DND-41 (cell line): ENCODE measurements around the gene LRRTM4.

Experiments used
- ATAC-seq: fragments of 200-7000 bp; cut with Tn5 transposase; 3 replicates; pipeline ENCODE4 v1.9.1; 2021; ENCODE audit warnings: low read depth; ENCODE audit not compliant: insufficient read depth
- DNase-seq: peaks from one replicate; pipeline ENCODE4 v3.0.0-alpha.2; 2020
- H2AFZ ChIP-seq: 2 replicates; pipeline ENCODE4 v1.6.0; 2012; ENCODE audit warnings: low read depth, low read length
- H3K27ac ChIP-seq: 2 replicates; pipeline ENCODE4 v1.5.1; 2012; ENCODE audit warnings: low read length, inconsistent platforms
- H3K27me3 ChIP-seq: fragments of 200-600 bp; sonication (generic); 2 replicates; pipeline ENCODE4 v1.6.0; 2012; ENCODE audit warnings: low read length, mild to moderate bottlenecking, inconsistent platforms; ENCODE audit not compliant: insufficient read depth, poor library complexity
- H3K36me3 ChIP-seq: 2 replicates; pipeline ENCODE4 v1.5.1; 2012; ENCODE audit warnings: low read length, inconsistent platforms; ENCODE audit not compliant: insufficient read depth
- H3K4me1 ChIP-seq: 2 replicates; pipeline ENCODE4 v1.5.1; 2012; ENCODE audit warnings: mild to moderate bottlenecking, low read length; ENCODE audit not compliant: insufficient read depth
- H3K4me2 ChIP-seq: 2 replicates; pipeline ENCODE4 v1.6.0; 2012; ENCODE audit warnings: mild to moderate bottlenecking, moderate library complexity, low read length, inconsistent platforms; ENCODE audit not compliant: insufficient read depth
- H3K4me3 ChIP-seq, 2 experiments: fragments of 200-600 bp in 1 of 2; shearing (Covaris generic) in 1 of 2; 2 replicates each; pipeline ENCODE4 v1.5.1; 2012 to 2016; ENCODE audit warnings: inconsistent platforms in 2 of 2, low read length in 2 of 2, mild to moderate bottlenecking in 2 of 2, low read depth in 1 of 2, moderate library complexity in 1 of 2
- H3K79me2 ChIP-seq: 2 replicates; pipeline ENCODE4 v1.6.0; 2012; ENCODE audit warnings: low read length, inconsistent platforms; ENCODE audit not compliant: insufficient read depth
- H3K9ac ChIP-seq: 2 replicates; pipeline ENCODE4 v1.6.0; 2012; ENCODE audit warnings: low read depth, mild to moderate bottlenecking, inconsistent platforms, low read length, moderate library complexity
- H3K9me3 ChIP-seq: 2 replicates; pipeline ENCODE4 v1.5.1; 2012; ENCODE audit warnings: low read length, moderate library complexity, mild to moderate bottlenecking, inconsistent platforms; ENCODE audit not compliant: insufficient read depth, severe bottlenecking
- H4K20me1 ChIP-seq: 2 replicates; pipeline ENCODE4 v1.6.0; 2012; ENCODE audit warnings: low read length; ENCODE audit not compliant: insufficient read depth
- CTCF ChIP-seq: IDR thresholded peaks from 2 replicates; pipeline ENCODE4 v1.5.1; 2012; ENCODE audit warnings: borderline replicate concordance, low read length, moderate library complexity, mild to moderate bottlenecking; ENCODE audit not compliant: poor library complexity, severe bottlenecking; ENCODE audit errors: extremely low read depth
- EZH2 ChIP-seq: IDR thresholded peaks from 3 replicates; pipeline ENCODE4 v1.6.1; 2012; ENCODE audit warnings: borderline replicate concordance, low read depth, mild to moderate bottlenecking, moderate library complexity, low read length, inconsistent platforms; ENCODE audit not compliant: severe bottlenecking

Gene LRRTM4

GRCh38 chr2:76980067-76980787 lies 541.9 kb downstream of the LRRTM4 start:
- DNase-seq (no peak), ATAC-seq (no peak)
- H3K27ac ChIP-seq, result no peak overlapping the region
- H2AFZ ChIP-seq, result no peak overlapping the region
- H3K9ac ChIP-seq, result no peak overlapping the region
- no peak overlapping the region for H3K4me3 ChIP-seq
- no peak overlapping the region for H3K4me2 ChIP-seq
- no peaks in the 10 kb centered on the region for H3K4me1 ChIP-seq
- H4K20me1 ChIP-seq, result no peaks in the 10 kb centered on the region
- H3K9me3 ChIP-seq, result no peaks in the 10 kb centered on the region
- TF ChIP-seq CTCF (no peak), EZH2 (no peak)
- no peaks in the 10 kb centered on the region for H3K27me3 ChIP-seq
- H3K36me3 ChIP-seq, result no peaks in the 10 kb centered on the region
- no peaks in the 10 kb centered on the region for H3K79me2 ChIP-seq

GRCh38 chr2:76977846-76978727 lies 544.1 kb downstream of the LRRTM4 start:
- no peaks in the 10 kb centered on the region for H3K36me3 ChIP-seq
- no peaks in the 10 kb centered on the region for H3K27me3 ChIP-seq
- no peaks in the 10 kb centered on the region for H3K79me2 ChIP-seq
- H3K4me1 ChIP-seq, result no peaks in the 10 kb centered on the region
- no peak overlapping the region for H3K27ac ChIP-seq
- no peak overlapping the region for H3K9ac ChIP-seq
- no peaks in the 10 kb centered on the region for H4K20me1 ChIP-seq
- ATAC-seq (no peak), DNase-seq (no peak)
- no peaks in the 10 kb centered on the region for H3K9me3 ChIP-seq
- no peak for TF ChIP-seq CTCF
- TF ChIP-seq EZH2, result no peak
- no peak overlapping the region for H3K4me3 ChIP-seq
- no peak overlapping the region for H2AFZ ChIP-seq
- H3K4me2 ChIP-seq, result no peak overlapping the region

GRCh38 chr2:76975752-76976151 lies 546.4 kb downstream of the LRRTM4 start:
- Histone ChIP-seq H3K4me2 (no peak overlapping the region), H3K9me3 (no peaks in the 10 kb centered on the region), H3K4me3 (no peak overlapping the region), H2AFZ (no peak overlapping the region), H3K9ac (no peak overlapping the region), H3K79me2 (no peaks in the 10 kb centered on the region), H4K20me1 (no peaks in the 10 kb centered on the region), H3K36me3 (no peaks in the 10 kb centered on the region), H3K4me1 (no peaks in the 10 kb centered on the region), H3K27ac (no peak overlapping the region), H3K27me3 (no peaks in the 10 kb centered on the region)
- ATAC-seq (no peak), DNase-seq (no peak)
- TF ChIP-seq CTCF (no peak), EZH2 (no peak)
